Measurements from ENCODE around the gene ARHGAP15. TPM values are rescaled to one million over a fixed set of nuclear protein-coding genes. Genes with fewer than 3 reads are reported as not detected.

ARHGAP15 gene
- total and polyA plus RNA-seq, 2 experiments from 2014 or later, result 0.26 TPM; not detected in 1

- Histone ChIP-seq H3K27me3 (ENCODE audit: insufficient read depth) (no peaks in the 10 kb centered on the region), H3K9me2 (ENCODE audit: insufficient read depth) (0 out of 2 replicates have a peak, but pooled peaks cover 9% of the 10 kb centered on the region), H3K4me2 (no peak overlapping the region), H3K36me3 (ENCODE audit: insufficient read depth) (no peaks in the 10 kb centered on the region), H3F3A (replicated peaks; ENCODE audit: low read depth) (no peaks in the 10 kb centered on the region), H2AFZ (no peak overlapping the region), H3K79me2 (replicated peaks; ENCODE audit: insufficient read depth) (no peaks in the 10 kb centered on the region), H4K20me1 (replicated peaks; ENCODE audit: insufficient read depth) (no peaks in the 10 kb centered on the region), H3K27ac (ENCODE audit: low read depth) (no peak overlapping the region), H3K4me3 (no peak overlapping the region), H3K4me1 (ENCODE audit: insufficient read depth) (peaks cover 11% of the 10 kb centered on the region; the same call in 1 of the 2 replicates)
- no peak for TF ChIP-seq CTCF (conservative IDR thresholded peaks at IDR 0.05; ENCODE audit: low read depth in 2 of 2)
- no peak for TF ChIP-seq JUNB (IDR thresholded peaks at IDR 0.05; ENCODE audit: unreplicated experiment)
- TF ChIP-seq POLR2AphosphoS5 (IDR thresholded peaks at IDR 0.05; ENCODE audit: low read depth), result no peak
- TF ChIP-seq ZNF331 (CRISPR knock-in tag; IDR thresholded peaks at IDR 0.05; ENCODE audit: low read depth), result no peak
- H3K9me3 Mint-ChIP-seq, result no peaks in the 10 kb centered on the region
- ATAC-seq (no peak), DNase-seq (ENCODE audit: low spot score) (no peak)
- peaks cover 2% of the 10 kb centered on the region for H3K27me3 Mint-ChIP-seq (ENCODE audit: insufficient read depth, low read depth, poor library complexity)
- H3K4me1 Mint-ChIP-seq, result peaks cover 9% of the 10 kb centered on the region
- no peak overlapping the region for H3K4me3 Mint-ChIP-seq
- H3K27ac Mint-ChIP-seq, result no peak overlapping the region
- no peaks in the 10 kb centered on the region for H3K36me3 Mint-ChIP-seq (ENCODE audit: low read depth)
These were observed 26.4 kb downstream of the ARHGAP15 start for GRCh38 chr2:143155661-143156060.

- Histone ChIP-seq H3K4me2 (no peak overlapping the region), H3K79me2 (replicated peaks; ENCODE audit: insufficient read depth) (no peaks in the 10 kb centered on the region), H3K27ac (ENCODE audit: low read depth) (no peak overlapping the region), H3K9me2 (ENCODE audit: insufficient read depth) (0 out of 2 replicates have a peak, but pooled peaks cover 3% of the 10 kb centered on the region), H2AFZ (no peak overlapping the region), H3F3A (replicated peaks; ENCODE audit: low read depth) (no peaks in the 10 kb centered on the region), H3K27me3 (ENCODE audit: insufficient read depth) (no peaks in the 10 kb centered on the region), H3K36me3 (ENCODE audit: insufficient read depth) (no peaks in the 10 kb centered on the region), H3K4me1 (ENCODE audit: insufficient read depth) (peaks cover 11% of the 10 kb centered on the region; the same call in 1 of the 2 replicates), H3K4me3 (no peak overlapping the region), H4K20me1 (replicated peaks; ENCODE audit: insufficient read depth) (no peaks in the 10 kb centered on the region)
- no peaks in the 10 kb centered on the region for H3K36me3 Mint-ChIP-seq (ENCODE audit: low read depth)
- peaks cover 2% of the 10 kb centered on the region for H3K27me3 Mint-ChIP-seq (ENCODE audit: insufficient read depth, low read depth, poor library complexity)
- peaks cover 9% of the 10 kb centered on the region for H3K4me1 Mint-ChIP-seq
- no peak overlapping the region for H3K27ac Mint-ChIP-seq
- no peak overlapping the region for H3K4me3 Mint-ChIP-seq
- DNase-seq (ENCODE audit: low spot score) (no peak), ATAC-seq (no peak)
- no peaks in the 10 kb centered on the region for H3K9me3 Mint-ChIP-seq
- no peak for TF ChIP-seq JUNB (IDR thresholded peaks at IDR 0.05; ENCODE audit: unreplicated experiment)
- no peak for TF ChIP-seq REST (IDR thresholded peaks at IDR 0.05; ENCODE audit: unreplicated experiment)
- TF ChIP-seq ZNF331 (CRISPR knock-in tag; IDR thresholded peaks at IDR 0.05; ENCODE audit: low read depth), result no peak
- no peak for TF ChIP-seq POLR2AphosphoS5 (IDR thresholded peaks at IDR 0.05; ENCODE audit: low read depth)
- TF ChIP-seq CREB1 (CRISPR knock-in tag; IDR thresholded peaks at IDR 0.05; ENCODE audit: low read depth), result no peak
- no peak for TF ChIP-seq NANOG (IDR thresholded peaks at IDR 0.05; ENCODE audit: borderline replicate concordance)
- no peak for TF ChIP-seq STAT1 (IDR thresholded peaks at IDR 0.05; ENCODE audit: unreplicated experiment)
- TF ChIP-seq EZH2 (IDR thresholded peaks at IDR 0.05; ENCODE audit: low read depth, unreplicated experiment), result no peak
- TF ChIP-seq, protein P1, sequence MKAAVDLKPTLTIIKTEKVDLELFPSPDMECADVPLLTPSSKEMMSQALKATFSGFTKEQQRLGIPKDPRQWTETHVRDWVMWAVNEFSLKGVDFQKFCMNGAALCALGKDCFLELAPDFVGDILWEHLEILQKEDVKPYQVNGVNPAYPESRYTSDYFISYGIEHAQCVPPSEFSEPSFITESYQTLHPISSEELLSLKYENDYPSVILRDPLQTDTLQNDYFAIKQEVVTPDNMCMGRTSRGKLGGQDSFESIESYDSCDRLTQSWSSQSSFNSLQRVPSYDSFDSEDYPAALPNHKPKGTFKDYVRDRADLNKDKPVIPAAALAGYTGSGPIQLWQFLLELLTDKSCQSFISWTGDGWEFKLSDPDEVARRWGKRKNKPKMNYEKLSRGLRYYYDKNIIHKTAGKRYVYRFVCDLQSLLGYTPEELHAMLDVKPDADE (IDR thresholded peaks at IDR 0.05), result no peak
- TF ChIP-seq ZNF114 (CRISPR knock-in tag; IDR thresholded peaks at IDR 0.05), result no peak
These were observed 27.8 kb downstream of the ARHGAP15 start for GRCh38 chr2:143157001-143157400.

All from GM23338 (cell line).